GM12875 (cell line): ENCODE results near the gene THRSP.

Experiments
- H3K4me3 ChIP-seq: one replicate; pipeline ENCODE4 v1.5.1; 2011; ENCODE audit warnings: low read depth, low read length, control low read depth
- CTCF ChIP-seq: IDR thresholded peaks from 2 replicates; pipeline ENCODE4 v1.5.1; 2011; ENCODE audit warnings: low read depth, mild to moderate bottlenecking, control low read depth, inconsistent platforms, low read length, moderate library complexity, borderline replicate concordance; ENCODE audit not compliant: insufficient read depth

THRSP gene

GRCh38 chr11:78060533-78060932, 3.1 kb upstream of the THRSP start:
- TF ChIP-seq CTCF, result no peak
- no peak overlapping the region for H3K4me3 ChIP-seq

- no peak for TF ChIP-seq CTCF
- H3K4me3 ChIP-seq, result no peak overlapping the region
Observed at GRCh38 chr11:78061088-78061920, 2.4 kb upstream of the THRSP start.

GRCh38 chr11:78061921-78062311, 1.7 kb upstream of the THRSP start:
- H3K4me3 ChIP-seq, result no peak overlapping the region
- TF ChIP-seq CTCF, result no peak

- H3K4me3 ChIP-seq, result no peak overlapping the region
- no peak for TF ChIP-seq CTCF
Observed at GRCh38 chr11:78062671-78063070, 990 bp upstream of the THRSP start.

GRCh38 chr11:78065203-78065602, 1.5 kb downstream of the THRSP start:
- no peak overlapping the region for H3K4me3 ChIP-seq
- no peak for TF ChIP-seq CTCF

GRCh38 chr11:78066471-78066870, 2.8 kb downstream of the THRSP start:
- H3K4me3 ChIP-seq, result no peak overlapping the region
- no peak for TF ChIP-seq CTCF

- H3K4me3 ChIP-seq, result no peak overlapping the region
- no peak for TF ChIP-seq CTCF
Observed at GRCh38 chr11:78067704-78068103, 4.0 kb downstream of the THRSP start.
